Lower leg skin (tissue), 3 donors: ENCODE results near the gene BMAL1.

Source experiments
- POLR2A ChIP-seq, 2 donors: fragments of 450-650 bp; IDR thresholded peaks; one replicate each; pipeline ENCODE4 v1.6.1; 2016 to 2017; ENCODE audit warnings: antibody characterized with exemption in 2 of 2, mild to moderate bottlenecking in 1 of 2, moderate library complexity in 1 of 2
- TF ChIP-seq, protein P1 (sequence below), 3 donors: fragments of 450-650 bp; IDR thresholded peaks; one replicate each; pipeline ENCODE4 v1.5.1; 2016; ENCODE audit warnings: antibody characterized with exemption in 3 of 3, mild to moderate bottlenecking in 3 of 3, moderate library complexity in 2 of 3

DNA sequence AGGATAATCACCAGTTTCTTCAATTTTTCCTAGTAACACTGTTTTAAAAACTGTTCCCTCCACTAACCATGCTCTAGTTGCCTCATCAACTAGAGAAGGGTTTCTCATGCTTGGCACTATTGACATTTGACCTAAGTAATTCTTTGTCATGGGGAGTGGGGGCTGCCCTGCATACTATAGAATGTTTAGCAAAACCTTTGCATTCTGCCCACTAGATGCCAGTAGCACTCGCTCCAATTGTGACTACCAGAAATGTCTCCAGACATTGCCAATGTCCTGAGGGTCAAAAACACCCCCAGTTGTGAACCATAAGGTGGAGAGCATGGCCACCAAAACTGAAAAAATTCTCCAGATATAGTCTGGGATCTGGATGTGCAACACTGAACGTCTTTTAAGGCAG is 27.6 kb upstream of the BMAL1 start:
- TF ChIP-seq, protein P1, sequence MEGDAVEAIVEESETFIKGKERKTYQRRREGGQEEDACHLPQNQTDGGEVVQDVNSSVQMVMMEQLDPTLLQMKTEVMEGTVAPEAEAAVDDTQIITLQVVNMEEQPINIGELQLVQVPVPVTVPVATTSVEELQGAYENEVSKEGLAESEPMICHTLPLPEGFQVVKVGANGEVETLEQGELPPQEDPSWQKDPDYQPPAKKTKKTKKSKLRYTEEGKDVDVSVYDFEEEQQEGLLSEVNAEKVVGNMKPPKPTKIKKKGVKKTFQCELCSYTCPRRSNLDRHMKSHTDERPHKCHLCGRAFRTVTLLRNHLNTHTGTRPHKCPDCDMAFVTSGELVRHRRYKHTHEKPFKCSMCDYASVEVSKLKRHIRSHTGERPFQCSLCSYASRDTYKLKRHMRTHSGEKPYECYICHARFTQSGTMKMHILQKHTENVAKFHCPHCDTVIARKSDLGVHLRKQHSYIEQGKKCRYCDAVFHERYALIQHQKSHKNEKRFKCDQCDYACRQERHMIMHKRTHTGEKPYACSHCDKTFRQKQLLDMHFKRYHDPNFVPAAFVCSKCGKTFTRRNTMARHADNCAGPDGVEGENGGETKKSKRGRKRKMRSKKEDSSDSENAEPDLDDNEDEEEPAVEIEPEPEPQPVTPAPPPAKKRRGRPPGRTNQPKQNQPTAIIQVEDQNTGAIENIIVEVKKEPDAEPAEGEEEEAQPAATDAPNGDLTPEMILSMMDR (IDR thresholded peaks at IDR 0.05): no peak
- TF ChIP-seq POLR2A (IDR thresholded peaks at IDR 0.05): no peak
